ENCODE results near the gene HOXB6.

Gene HOXB6

GRCh38 chr17:48624544-48625494 is 20.0 kb upstream of the HOXB6 start (continued):
- TF ChIP-seq ZNF518A (tag by site-specific recombination; conservative IDR thresholded peaks at IDR 0.05; ENCODE audit: low read depth) = no peak
- TF ChIP-seq HIC1 (tag by site-specific recombination; IDR thresholded peaks at IDR 0.05) = no peak
- TF ChIP-seq HOXD13 (CRISPR knock-in tag; IDR thresholded peaks at IDR 0.05; ENCODE audit: borderline replicate concordance) = no peak
- no peak for TF ChIP-seq ZNF747 (tag by site-specific recombination; IDR thresholded peaks at IDR 0.05)
- TF ChIP-seq HOXC10 (CRISPR knock-in tag; IDR thresholded peaks at IDR 0.05) = no peak
- no peak for TF ChIP-seq ZNF624 (tag by site-specific recombination; IDR thresholded peaks at IDR 0.05)
- no peak for TF ChIP-seq ZNF530 (tag by site-specific recombination; IDR thresholded peaks at IDR 0.05; ENCODE audit: low read depth)
- no peak for TF ChIP-seq ZNF214 (tag by site-specific recombination; IDR thresholded peaks at IDR 0.05; ENCODE audit: borderline replicate concordance)
- TF ChIP-seq ZBTB8A (tag by site-specific recombination; IDR thresholded peaks at IDR 0.05) = peak; percentile 45
- no peak for TF ChIP-seq ZNF629 (tag by site-specific recombination; IDR thresholded peaks at IDR 0.05)
- peak; percentile 89 for TF ChIP-seq ZIC2 (tag by site-specific recombination; IDR thresholded peaks at IDR 0.05)
- no peak for TF ChIP-seq ZNF18 (tag by site-specific recombination; IDR thresholded peaks at IDR 0.05)
- TF ChIP-seq PRDM6 (tag by site-specific recombination; IDR thresholded peaks at IDR 0.05) = no peak
- peak; percentile 77 for TF ChIP-seq OSR2 (tag by site-specific recombination; IDR thresholded peaks at IDR 0.05)
- no peak for TF ChIP-seq ZNF354C (tag by site-specific recombination; IDR thresholded peaks at IDR 0.05; ENCODE audit: borderline replicate concordance, low read depth)
- TF ChIP-seq ZFP37 (tag by site-specific recombination; IDR thresholded peaks at IDR 0.05) = no peak
- TF ChIP-seq ZBTB48 (tag by site-specific recombination; IDR thresholded peaks at IDR 0.05) = 0 out of 2 replicates have a peak, but pooled peaks have one; percentile 17
- no peak for TF ChIP-seq ZSCAN16 (tag by site-specific recombination; IDR thresholded peaks at IDR 0.05)
- no peak for TF ChIP-seq ZNF404 (tag by site-specific recombination; IDR thresholded peaks at IDR 0.05)
- TF ChIP-seq ZNF16 (tag by site-specific recombination; IDR thresholded peaks at IDR 0.05; ENCODE audit: low read depth) = no peak
- no peak for TF ChIP-seq ZBTB21 (tag by site-specific recombination; IDR thresholded peaks at IDR 0.05)
- no peak for TF ChIP-seq ZNF155 (tag by site-specific recombination; IDR thresholded peaks at IDR 0.05)
- TF ChIP-seq ZNF837 (tag by site-specific recombination; IDR thresholded peaks at IDR 0.05) = 0 out of 2 replicates have a peak, but pooled peaks have one; percentile 39
- TF ChIP-seq KLF8 (tag by site-specific recombination; IDR thresholded peaks at IDR 0.05) = peak; percentile 49
- peak; percentile 61 for TF ChIP-seq GLIS1 (tag by site-specific recombination; IDR thresholded peaks at IDR 0.05)
- TF ChIP-seq ZNF843 (tag by site-specific recombination; IDR thresholded peaks at IDR 0.05) = no peak; the same call in 1 of the 2 replicates
- TF ChIP-seq SALL2 (tag by site-specific recombination; IDR thresholded peaks at IDR 0.05; ENCODE audit: borderline replicate concordance) = no peak
- no peak for TF ChIP-seq ZNF623 (tag by site-specific recombination; IDR thresholded peaks at IDR 0.05)
- TF ChIP-seq KLF17 (tag by site-specific recombination; IDR thresholded peaks at IDR 0.05) = no peak
